ENCODE results near the gene MDH2.
"Not testable (repeated sequence)": the region's sequence is repeated elsewhere in the genome, so short reads cannot be mapped to it uniquely, and the experiment has no call there.

MDH2 gene

DNA sequence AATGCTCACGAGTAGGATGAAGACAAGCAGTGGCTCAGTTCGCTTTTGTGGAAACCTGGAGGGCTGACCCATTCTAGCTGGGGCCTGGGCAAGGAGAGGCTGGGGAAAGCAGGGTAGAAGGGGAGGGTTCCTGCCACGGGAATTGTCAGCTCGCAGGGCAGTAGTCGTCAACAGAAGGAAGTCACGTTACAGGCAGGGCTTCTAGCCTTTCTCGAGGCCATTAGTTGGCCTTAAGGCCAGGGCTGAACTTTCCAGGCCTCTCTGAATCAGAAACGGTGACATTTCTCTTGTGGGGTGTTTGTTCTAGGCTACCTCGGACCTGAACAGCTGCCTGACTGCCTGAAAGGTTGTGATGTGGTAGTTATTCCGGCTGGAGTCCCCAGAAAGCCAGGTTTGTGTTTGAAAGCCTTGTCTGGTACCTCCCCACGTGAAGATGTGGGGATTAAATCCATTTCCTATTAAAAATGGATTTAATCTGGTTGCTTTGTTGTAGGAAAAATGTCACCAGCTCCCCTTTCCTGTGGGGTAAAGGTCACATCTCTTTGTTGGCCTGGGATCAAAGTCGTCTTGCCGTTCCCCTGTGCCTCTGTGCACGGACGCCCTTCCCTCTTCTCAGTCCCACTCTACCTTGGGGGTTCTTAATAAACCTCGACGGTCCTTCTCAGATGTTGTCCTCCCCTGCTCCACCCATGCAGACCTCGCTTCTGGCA, 9.4 kb downstream of the MDH2 start:
- TF ChIP-seq SPI1 (IDR thresholded peaks at IDR 0.05; ENCODE audit: low read depth, low read length) (no peak), POU2F2 (IDR thresholded peaks at IDR 0.05; ENCODE audit: low read depth, low read length) (no peak), POLR2A (IDR thresholded peaks at IDR 0.05; ENCODE audit: low read depth, low read length) (no peak), PAX5 (IDR thresholded peaks at IDR 0.05; ENCODE audit: insufficient read depth, low read length, severe bottlenecking) (no peak), TAF1 (IDR thresholded peaks at IDR 0.05; ENCODE audit: low read depth, low read length) (no peak), POLR2AphosphoS5 (IDR thresholded peaks at IDR 0.05; ENCODE audit: low read depth, low read length) (no peak)
- DNase-seq (ENCODE audit: insufficient read length, low spot score) = no peak
- FAIRE-seq = no peak

DNA sequence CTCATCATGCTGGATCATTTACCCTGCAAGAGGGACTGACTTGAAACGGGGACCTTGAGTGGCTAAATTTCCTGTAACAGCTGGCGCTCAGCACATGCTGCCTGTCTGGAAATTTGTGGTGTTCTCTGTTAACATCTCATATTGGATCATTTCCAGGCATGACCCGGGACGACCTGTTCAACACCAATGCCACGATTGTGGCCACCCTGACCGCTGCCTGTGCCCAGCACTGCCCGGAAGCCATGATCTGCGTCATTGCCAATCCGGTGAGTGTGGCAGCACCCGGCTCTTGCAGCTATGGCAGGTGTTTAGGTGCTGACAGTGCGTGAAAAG, 9.9 kb downstream of the MDH2 start:
- no peak for DNase-seq (ENCODE audit: insufficient read length, low spot score)
- FAIRE-seq = no peak
- TF ChIP-seq PAX5 (IDR thresholded peaks at IDR 0.05; ENCODE audit: insufficient read depth, low read length, severe bottlenecking) (no peak), POLR2A (IDR thresholded peaks at IDR 0.05; ENCODE audit: low read depth, low read length) (0 out of 2 replicates have a peak, but pooled peaks have one; percentile 28), TAF1 (IDR thresholded peaks at IDR 0.05; ENCODE audit: low read depth, low read length) (no peak), SPI1 (IDR thresholded peaks at IDR 0.05; ENCODE audit: low read depth, low read length) (no peak), POLR2AphosphoS5 (IDR thresholded peaks at IDR 0.05; ENCODE audit: low read depth, low read length) (no peak), POU2F2 (IDR thresholded peaks at IDR 0.05; ENCODE audit: low read depth, low read length) (no peak)

DNA sequence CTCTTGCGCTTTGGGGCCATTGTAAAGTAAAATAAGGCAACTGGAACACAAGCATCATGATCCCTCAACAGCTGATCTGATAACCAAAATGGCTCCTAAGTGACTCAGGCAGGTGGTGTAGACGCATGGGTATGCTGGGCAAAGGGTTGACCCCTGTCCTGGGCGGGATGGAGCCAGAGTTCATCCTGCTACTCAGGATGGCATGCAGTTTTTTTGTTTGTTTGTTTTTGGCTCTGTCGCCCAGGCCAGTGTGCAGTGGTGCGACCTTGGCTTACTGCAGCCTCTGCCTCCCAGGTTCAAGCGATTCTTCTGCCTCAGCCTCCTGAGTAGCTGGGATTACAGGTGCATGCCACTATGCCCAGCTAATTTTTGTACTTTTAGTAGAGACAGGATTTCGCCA, 10.8 kb downstream of the MDH2 start:
- FAIRE-seq; DNase-seq (ENCODE audit: insufficient read length, low spot score): not testable (repeated sequence)

GRCh38 chr7:76060842-76061241, 12.9 kb downstream of the MDH2 start:
- DNase-seq (ENCODE audit: insufficient read length, low spot score) (no peak), FAIRE-seq (no peak)
- TF ChIP-seq TAF1 (IDR thresholded peaks at IDR 0.05; ENCODE audit: low read depth, low read length) = no peak
- no peak for TF ChIP-seq PAX5 (IDR thresholded peaks at IDR 0.05; ENCODE audit: insufficient read depth, low read length, severe bottlenecking)
- TF ChIP-seq SPI1 (IDR thresholded peaks at IDR 0.05; ENCODE audit: low read depth, low read length) = no peak
- TF ChIP-seq POLR2A (IDR thresholded peaks at IDR 0.05; ENCODE audit: low read depth, low read length) = no peak
- TF ChIP-seq POLR2AphosphoS5 (IDR thresholded peaks at IDR 0.05; ENCODE audit: low read depth, low read length) = no peak
- no peak for TF ChIP-seq POU2F2 (IDR thresholded peaks at IDR 0.05; ENCODE audit: low read depth, low read length)

GRCh38 chr7:76062254-76062653, 14.3 kb downstream of the MDH2 start:
- no peak for TF ChIP-seq POLR2AphosphoS5 (IDR thresholded peaks at IDR 0.05; ENCODE audit: low read depth, low read length)
- TF ChIP-seq PAX5 (IDR thresholded peaks at IDR 0.05; ENCODE audit: insufficient read depth, low read length, severe bottlenecking) = no peak
- TF ChIP-seq POU2F2 (IDR thresholded peaks at IDR 0.05; ENCODE audit: low read depth, low read length) = no peak
- no peak for TF ChIP-seq SPI1 (IDR thresholded peaks at IDR 0.05; ENCODE audit: low read depth, low read length)
- no peak for TF ChIP-seq TAF1 (IDR thresholded peaks at IDR 0.05; ENCODE audit: low read depth, low read length)
- no peak for TF ChIP-seq POLR2A (IDR thresholded peaks at IDR 0.05; ENCODE audit: low read depth, low read length)
- FAIRE-seq = no peak
- no peak for DNase-seq (ENCODE audit: insufficient read length, low spot score)

- no peak for FAIRE-seq
- no peak for DNase-seq (ENCODE audit: insufficient read length, low spot score)
- TF ChIP-seq TAF1 (IDR thresholded peaks at IDR 0.05; ENCODE audit: low read depth, low read length) (no peak), POLR2AphosphoS5 (IDR thresholded peaks at IDR 0.05; ENCODE audit: low read depth, low read length) (no peak), PAX5 (IDR thresholded peaks at IDR 0.05; ENCODE audit: insufficient read depth, low read length, severe bottlenecking) (no peak), SPI1 (IDR thresholded peaks at IDR 0.05; ENCODE audit: low read depth, low read length) (no peak), POLR2A (IDR thresholded peaks at IDR 0.05; ENCODE audit: low read depth, low read length) (no peak), POU2F2 (IDR thresholded peaks at IDR 0.05; ENCODE audit: low read depth, low read length) (no peak)
Measured at GRCh38 chr7:76063114-76063513, 15.2 kb downstream of the MDH2 start.

DNA sequence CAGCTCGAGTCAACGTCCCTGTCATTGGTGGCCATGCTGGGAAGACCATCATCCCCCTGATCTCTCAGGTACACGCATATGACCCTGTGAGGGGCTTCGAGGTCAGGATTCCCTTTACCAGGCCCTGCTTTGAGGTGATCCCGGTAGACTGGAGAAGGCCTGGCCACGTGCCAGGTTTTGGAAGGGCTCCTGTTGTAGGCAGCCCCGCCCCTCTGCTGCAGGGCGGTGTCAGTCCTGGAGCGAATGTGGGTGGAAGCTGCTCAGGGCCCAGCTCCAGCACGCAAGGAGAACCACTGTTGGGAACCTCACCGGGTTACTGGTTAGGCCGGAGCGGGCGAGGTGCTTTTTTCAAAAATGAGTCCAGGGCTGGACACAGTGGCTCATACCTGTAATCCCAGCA, 15.6 kb downstream of the MDH2 start:
- DNase-seq (ENCODE audit: insufficient read length, low spot score) = no peak

GRCh38 chr7:76064208-76064970, 16.5 kb downstream of the MDH2 start:
- no peak for DNase-seq (ENCODE audit: insufficient read length, low spot score)
- TF ChIP-seq TAF1 (IDR thresholded peaks at IDR 0.05; ENCODE audit: low read depth, low read length) = no peak
- TF ChIP-seq PAX5 (IDR thresholded peaks at IDR 0.05; ENCODE audit: insufficient read depth, low read length, severe bottlenecking) = no peak
- no peak for TF ChIP-seq POLR2A (IDR thresholded peaks at IDR 0.05; ENCODE audit: low read depth, low read length)
- TF ChIP-seq POU2F2 (IDR thresholded peaks at IDR 0.05; ENCODE audit: low read depth, low read length) = no peak
- no peak for TF ChIP-seq POLR2AphosphoS5 (IDR thresholded peaks at IDR 0.05; ENCODE audit: low read depth, low read length)
- no peak for TF ChIP-seq SPI1 (IDR thresholded peaks at IDR 0.05; ENCODE audit: low read depth, low read length)
- FAIRE-seq = no peak

More for the DNA sequence above, 15.6 kb downstream of the MDH2 start:
- no peak for FAIRE-seq
- TF ChIP-seq PAX5 (IDR thresholded peaks at IDR 0.05; ENCODE audit: insufficient read depth, low read length, severe bottlenecking) (no peak), POLR2AphosphoS5 (IDR thresholded peaks at IDR 0.05; ENCODE audit: low read depth, low read length) (no peak), TAF1 (IDR thresholded peaks at IDR 0.05; ENCODE audit: low read depth, low read length) (no peak), POU2F2 (IDR thresholded peaks at IDR 0.05; ENCODE audit: low read depth, low read length) (no peak), SPI1 (IDR thresholded peaks at IDR 0.05; ENCODE audit: low read depth, low read length) (no peak), POLR2A (IDR thresholded peaks at IDR 0.05; ENCODE audit: low read depth, low read length) (no peak)

DNA sequence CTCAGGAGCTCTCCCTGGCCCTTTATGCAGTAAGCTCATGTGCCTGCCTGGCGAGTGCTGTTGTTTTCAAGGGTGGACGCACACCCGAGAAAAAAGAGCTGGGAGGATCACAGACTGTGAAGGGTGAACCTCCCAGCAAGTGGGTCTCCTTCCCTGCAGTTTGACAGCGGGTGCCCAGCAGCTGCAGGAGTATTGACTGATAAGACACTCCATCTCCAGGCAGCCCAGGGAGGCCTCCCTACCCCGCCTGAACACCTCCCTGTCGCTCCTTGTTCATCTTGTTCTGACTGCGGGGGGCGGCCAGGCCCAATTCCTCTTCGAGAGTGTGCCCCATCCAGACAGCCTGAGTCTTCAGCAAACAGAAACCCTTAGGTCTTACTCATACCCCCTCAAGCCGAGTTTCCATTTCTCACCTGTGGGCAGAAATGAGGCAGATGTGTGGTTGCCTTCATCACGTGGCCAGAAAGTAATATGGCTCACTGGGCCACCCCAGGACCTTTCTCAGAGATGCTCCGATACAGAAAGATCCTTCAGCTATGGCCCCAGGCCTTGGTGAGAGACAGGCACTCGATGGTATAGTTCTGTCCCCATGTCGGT, 17.2 kb downstream of the MDH2 start:
- DNase-seq (ENCODE audit: insufficient read length, low spot score) (no peak), FAIRE-seq (no peak)
- TF ChIP-seq SPI1 (IDR thresholded peaks at IDR 0.05; ENCODE audit: low read depth, low read length) (no peak), POU2F2 (IDR thresholded peaks at IDR 0.05; ENCODE audit: low read depth, low read length) (no peak), POLR2AphosphoS5 (IDR thresholded peaks at IDR 0.05; ENCODE audit: low read depth, low read length) (no peak)

Data from GM12891 (cell line).